ENCODE measurements around the gene TMBIM1. TPM values are rescaled to one million over a fixed set of nuclear protein-coding genes. Genes with fewer than 3 reads are reported as not detected.
"Not testable (repeated sequence)": the region's sequence is repeated elsewhere in the genome, so short reads cannot be mapped to it uniquely, and the experiment has no call there.

The TMBIM1 gene
- total RNA-seq, 1 experiment from 2014 or later, result 91.0 TPM

- TF ChIP-seq CBX3 (IDR thresholded peaks at IDR 0.05; ENCODE audit: low read depth), result no peak
- TF ChIP-seq ELF1 (IDR thresholded peaks at IDR 0.05; ENCODE audit: borderline replicate concordance, low read depth), result no peak
- TF ChIP-seq RAD21 (IDR thresholded peaks at IDR 0.05; ENCODE audit: low read depth), result no peak
- TF ChIP-seq, protein P1, sequence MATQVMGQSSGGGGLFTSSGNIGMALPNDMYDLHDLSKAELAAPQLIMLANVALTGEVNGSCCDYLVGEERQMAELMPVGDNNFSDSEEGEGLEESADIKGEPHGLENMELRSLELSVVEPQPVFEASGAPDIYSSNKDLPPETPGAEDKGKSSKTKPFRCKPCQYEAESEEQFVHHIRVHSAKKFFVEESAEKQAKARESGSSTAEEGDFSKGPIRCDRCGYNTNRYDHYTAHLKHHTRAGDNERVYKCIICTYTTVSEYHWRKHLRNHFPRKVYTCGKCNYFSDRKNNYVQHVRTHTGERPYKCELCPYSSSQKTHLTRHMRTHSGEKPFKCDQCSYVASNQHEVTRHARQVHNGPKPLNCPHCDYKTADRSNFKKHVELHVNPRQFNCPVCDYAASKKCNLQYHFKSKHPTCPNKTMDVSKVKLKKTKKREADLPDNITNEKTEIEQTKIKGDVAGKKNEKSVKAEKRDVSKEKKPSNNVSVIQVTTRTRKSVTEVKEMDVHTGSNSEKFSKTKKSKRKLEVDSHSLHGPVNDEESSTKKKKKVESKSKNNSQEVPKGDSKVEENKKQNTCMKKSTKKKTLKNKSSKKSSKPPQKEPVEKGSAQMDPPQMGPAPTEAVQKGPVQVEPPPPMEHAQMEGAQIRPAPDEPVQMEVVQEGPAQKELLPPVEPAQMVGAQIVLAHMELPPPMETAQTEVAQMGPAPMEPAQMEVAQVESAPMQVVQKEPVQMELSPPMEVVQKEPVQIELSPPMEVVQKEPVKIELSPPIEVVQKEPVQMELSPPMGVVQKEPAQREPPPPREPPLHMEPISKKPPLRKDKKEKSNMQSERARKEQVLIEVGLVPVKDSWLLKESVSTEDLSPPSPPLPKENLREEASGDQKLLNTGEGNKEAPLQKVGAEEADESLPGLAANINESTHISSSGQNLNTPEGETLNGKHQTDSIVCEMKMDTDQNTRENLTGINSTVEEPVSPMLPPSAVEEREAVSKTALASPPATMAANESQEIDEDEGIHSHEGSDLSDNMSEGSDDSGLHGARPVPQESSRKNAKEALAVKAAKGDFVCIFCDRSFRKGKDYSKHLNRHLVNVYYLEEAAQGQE (IDR thresholded peaks at IDR 0.05; ENCODE audit: low read depth), result no peak
- no peak for TF ChIP-seq EGR1 (IDR thresholded peaks at IDR 0.05; ENCODE audit: low read depth)
- no peak for TF ChIP-seq TCF7L2 (IDR thresholded peaks at IDR 0.05; ENCODE audit: borderline replicate concordance, extremely low read depth, insufficient read depth, insufficient read length)
Measured at GRCh38 chr2:218273908-218274249, 18.4 kb downstream of the TMBIM1 start (continued).

DNA sequence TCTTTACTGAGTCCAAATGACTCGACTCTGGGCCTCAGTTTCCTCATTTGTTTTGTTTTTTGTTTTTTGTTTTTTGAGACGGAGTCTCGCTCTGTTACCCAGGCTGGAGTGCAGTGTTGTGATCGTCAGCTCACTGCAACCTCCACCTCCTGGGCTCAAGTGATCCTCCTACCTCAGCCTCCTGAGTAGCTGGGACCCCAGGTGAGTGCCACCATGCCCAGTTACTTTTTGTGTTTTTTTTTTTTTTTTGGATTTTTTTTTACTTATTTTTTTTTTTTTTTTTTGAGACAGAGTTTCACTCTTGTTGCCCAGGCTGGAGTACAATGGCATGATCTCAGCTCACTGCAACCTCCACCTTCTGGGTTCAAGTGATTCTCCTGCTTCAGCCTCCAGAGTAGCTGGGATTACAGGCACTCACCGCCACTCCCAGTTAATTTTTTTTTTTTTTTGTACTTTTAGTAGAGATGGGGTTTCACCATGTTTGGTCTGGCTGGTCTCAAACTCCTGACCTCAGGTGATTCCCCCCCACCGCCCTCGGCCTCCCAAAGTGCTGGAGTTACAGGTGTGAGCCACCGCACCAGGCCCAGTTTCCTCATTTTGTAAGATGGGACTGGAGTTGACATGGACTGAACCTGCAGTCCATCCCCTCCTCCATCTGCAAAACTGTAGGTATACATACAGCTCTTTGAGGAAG is 18.9 kb downstream of the TMBIM1 start:
- intact Hi-C loops (cut with micrococcal nuclease), result loop anchor here (2.0 to 5.0 kb wide), 2 partner anchors 86 to 573 kb away; no protein-coding TSS in a partner anchor
- POLR2A ChIA-PET, result interaction anchor here (3.0 kb wide), 1 partner anchor 14 kb away, joined by 10 read pairs; no protein-coding TSS in a partner anchor

More for the DNA sequence above, 18.9 kb downstream of the TMBIM1 start:
- Histone ChIP-seq H3K27ac (ENCODE audit: low read depth, low read length) (peak overlapping the region; percentile 34), H3K4me1 (ENCODE audit: control insufficient read depth in 1 of 2, insufficient read depth in 2 of 2, low read length in 2 of 2) (peaks cover 13 to 28% of the 10 kb centered on the region in 2 experiments), H3K79me2 (ENCODE audit: insufficient read depth, low read length) (peaks cover 23% of the 10 kb centered on the region), H3K4me2 (ENCODE audit: low read length) (peak overlapping the region; percentile 14; the same call in 1 of the 2 replicates), H3K36me3 (ENCODE audit: control insufficient read depth in 1 of 2, insufficient read depth in 2 of 2, low read length in 2 of 2) (peaks cover 24 to 35% of the 10 kb centered on the region in 2 experiments; a peak in 3 of 4 replicates)
- ATAC-seq; H3K4me3 ChIP-seq (replicated peaks in 1 of 2; ENCODE audit: low read depth in 1 of 2, low read length in 2 of 2); H4K20me1 ChIP-seq (ENCODE audit: insufficient read depth); H3K9me2 ChIP-seq (ENCODE audit: insufficient read depth); H3K9ac ChIP-seq (ENCODE audit: low read length); H2AFZ ChIP-seq (ENCODE audit: low read depth, low read length, poor library complexity, severe bottlenecking); H3K9me3 ChIP-seq (ENCODE audit: control insufficient read depth in 1 of 2, insufficient read depth in 1 of 2, low read depth in 1 of 2, low read length in 2 of 2); H3K27me3 ChIP-seq (ENCODE audit: insufficient read depth, low read length); BruUV-seq (replicated peaks); DNase-seq (ENCODE audit: low read depth, low spot score): not testable (repeated sequence)
- CTCF ChIA-PET, result interaction anchor here (0.6 to 1.4 kb wide), 8 partner anchors 9 to 127 kb away, joined by 3 to 6 read pairs (median 4); partner anchors contain the start of genes CATIP and CTDSP1
- RAD21 ChIA-PET (ENCODE audit: low non-redundant PET in 1 of 2, low total read pairs in 2 of 2, uncharacterized antibody in 2 of 2, unreplicated experiment in 2 of 2), result interaction anchor here in 1 of 2 experiments (1.2 kb wide), 1 partner anchor 13 kb away, joined by 3 read pairs; no protein-coding TSS in a partner anchor
